Stimulated activated CD8-positive, alpha-beta memory T cell treated with anti-CD3 and anti-CD28 coated beads, Interleukin-15, amount 100 ng/mL, for 24 hours (primary cell): Measurements from ENCODE around the gene RAD51B.
"Not testable (repeated sequence)": the region's sequence is repeated elsewhere in the genome, so short reads cannot be mapped to it uniquely, and the experiment has no call there.

Source experiments
- DNase-seq: peaks from one replicate; pipeline ENCODE4 v3.0.0-alpha.2; 2020; ENCODE audit warnings: low read depth

RAD51B gene

GRCh38 chr14:68658943-68659931 lies 839.7 kb downstream of the RAD51B start:
- DNase-seq: no peak

- DNase-seq: no peak
Measured at GRCh38 chr14:68660495-68660894, 840.9 kb downstream of the RAD51B start.

- DNase-seq: no peak
Measured at GRCh38 chr14:68661226-68662225, 841.9 kb downstream of the RAD51B start.

GRCh38 chr14:68662392-68662791 lies 842.8 kb downstream of the RAD51B start:
- no peak for DNase-seq

GRCh38 chr14:68662826-68663225 lies 843.2 kb downstream of the RAD51B start:
- DNase-seq: not testable (repeated sequence)

GRCh38 chr14:68663385-68664076 lies 844.0 kb downstream of the RAD51B start:
- DNase-seq: no peak

- DNase-seq: no peak
Measured at GRCh38 chr14:68664225-68664681, 844.7 kb downstream of the RAD51B start.

GRCh38 chr14:68665131-68665530 lies 845.6 kb downstream of the RAD51B start:
- DNase-seq: no peak

- DNase-seq: no peak
Measured at GRCh38 chr14:68665792-68666204, 846.2 kb downstream of the RAD51B start.

GRCh38 chr14:68666236-68666635 lies 846.7 kb downstream of the RAD51B start:
- no peak for DNase-seq

- DNase-seq: no peak
Measured at GRCh38 chr14:68666899-68667298, 847.3 kb downstream of the RAD51B start.

- no peak for DNase-seq
Measured at GRCh38 chr14:68667313-68667791, 847.8 kb downstream of the RAD51B start.

- DNase-seq: no peak
Measured at GRCh38 chr14:68668028-68668427, 848.4 kb downstream of the RAD51B start.

- DNase-seq: no peak
Measured at GRCh38 chr14:68668531-68668930, 849.0 kb downstream of the RAD51B start.

- DNase-seq: no peak
Measured at GRCh38 chr14:68669111-68669511, 849.5 kb downstream of the RAD51B start.

- no peak for DNase-seq
Measured at GRCh38 chr14:68669603-68670358, 850.2 kb downstream of the RAD51B start.

- no peak for DNase-seq
Measured at GRCh38 chr14:68670359-68670715, 850.8 kb downstream of the RAD51B start.

GRCh38 chr14:68671909-68672308 lies 852.3 kb downstream of the RAD51B start:
- DNase-seq: no peak

- no peak for DNase-seq
Measured at GRCh38 chr14:68672609-68673285, 853.2 kb downstream of the RAD51B start.

GRCh38 chr14:68673464-68673863 lies 853.9 kb downstream of the RAD51B start:
- no peak for DNase-seq
